Measurements from ENCODE around the gene NRDE2. TPM values are rescaled to one million over a fixed set of nuclear protein-coding genes. Genes with fewer than 3 reads are reported as not detected.

The NRDE2 gene
- total and polyA plus RNA-seq, 7 donors = 5.8 to 21.8 (median 11.0) TPM

- Histone ChIP-seq H3K9me3 (no peaks in the 10 kb centered on the region), H3K4me1 (peaks cover 5% of the 10 kb centered on the region), H3K27me3 (ENCODE audit: insufficient read depth in 3 of 3, low read length in 2 of 3) (no peaks in the 10 kb centered on the region), H3K27ac (no peak overlapping the region), H3K4me3 (no peak overlapping the region), H3K36me3 (ENCODE audit: insufficient read depth in 1 of 2, low read depth in 1 of 2) (peaks cover 3 to 72% of the 10 kb centered on the region in 2 donors)
- no peak for TF ChIP-seq CTCF (IDR thresholded peaks at IDR 0.05)
- 91 to 92% (median 92%) methylated on average over 7 of the region's 7 CpGs for WGBS, 3 donors
- no peak for ATAC-seq
- no peak for DNase-seq
- intact Hi-C loops (cut with DNase I) = no loop called here
Measured at GRCh38 chr14:90308561-90308960, 23.2 kb downstream of the NRDE2 start.

- no peak for ATAC-seq
- H3K9me3 ChIP-seq = no peaks in the 10 kb centered on the region
- intact Hi-C loops (cut with DNase I) = no loop called here
- no peak overlapping the region for H3K27ac ChIP-seq
- peaks cover 21% of the 10 kb centered on the region for H3K4me1 ChIP-seq
- H3K36me3 ChIP-seq (ENCODE audit: insufficient read depth in 1 of 2, low read depth in 1 of 2) = peaks cover 8 to 50% of the 10 kb centered on the region in 2 donors
- no peak for DNase-seq
- TF ChIP-seq CTCF (IDR thresholded peaks at IDR 0.05) = no peak
- no peaks in the 10 kb centered on the region for H3K27me3 ChIP-seq (ENCODE audit: insufficient read depth in 3 of 3, low read length in 2 of 3)
- H3K4me3 ChIP-seq = no peak overlapping the region
- 91 to 93% (median 92%) methylated on average over 4 of the region's 4 CpGs for WGBS, 3 donors
Measured at GRCh38 chr14:90305176-90305601, 26.6 kb downstream of the NRDE2 start.

GRCh38 chr14:90304502-90304901 lies 27.2 kb downstream of the NRDE2 start:
- intact Hi-C loops (cut with DNase I) = loop anchor here (5.0 kb wide), 4 partner anchors 78 to 453 kb away; partner anchors contain the start of gene CALM1 (in 1 of the 2)
- H3K9me3 ChIP-seq = no peaks in the 10 kb centered on the region
- no peak overlapping the region for H3K27ac ChIP-seq
- DNase-seq = no peak
- no peak overlapping the region for H3K4me3 ChIP-seq
- no peak for ATAC-seq
- peaks cover 8 to 43% of the 10 kb centered on the region in 2 donors for H3K36me3 ChIP-seq (ENCODE audit: insufficient read depth in 1 of 2, low read depth in 1 of 2)
- peaks cover 27% of the 10 kb centered on the region for H3K4me1 ChIP-seq
- TF ChIP-seq CTCF (IDR thresholded peaks at IDR 0.05) = no peak
- no peaks in the 10 kb centered on the region for H3K27me3 ChIP-seq (ENCODE audit: insufficient read depth in 3 of 3, low read length in 2 of 3)

GRCh38 chr14:90303473-90303872 lies 28.3 kb downstream of the NRDE2 start:
- WGBS, 3 donors = 94 to 96% (median 95%) methylated on average over 4 of the region's 4 CpGs
- Histone ChIP-seq H3K36me3 (ENCODE audit: insufficient read depth in 1 of 2, low read depth in 1 of 2) (peaks cover 8 to 35% of the 10 kb centered on the region in 2 donors), H3K4me1 (peaks cover 36% of the 10 kb centered on the region), H3K4me3 (no peak overlapping the region), H3K27me3 (ENCODE audit: insufficient read depth in 3 of 3, low read length in 2 of 3) (no peaks in the 10 kb centered on the region), H3K27ac (peak overlapping the region; percentile 74), H3K9me3 (no peaks in the 10 kb centered on the region)
- intact Hi-C loops (cut with DNase I) = loop anchor here (5.0 kb wide), 4 partner anchors 79 to 454 kb away; partner anchors contain the start of gene CALM1 (in 1 of the 2)
- TF ChIP-seq CTCF (IDR thresholded peaks at IDR 0.05) = no peak
- DNase-seq = no peak
- no peak for ATAC-seq

All from psoas muscle (tissue), 8 donors.